ENCODE measurements around the gene DAZAP1. TPM values are rescaled to one million over a fixed set of nuclear protein-coding genes. Genes with fewer than 3 reads are reported as not detected.

Gene DAZAP1
- total RNA-seq, 2 experiments from 2014 or later, result 128 to 133 TPM

GRCh38 chr19:1422943-1423342 is 15.6 kb downstream of the DAZAP1 start:
- H3K9me3 ChIP-seq (ENCODE audit: control insufficient read depth in 1 of 2, insufficient read depth in 1 of 2, low read length in 2 of 2), result no peaks in the 10 kb centered on the region

GRCh38 chr19:1423436-1424191 is 16.2 kb downstream of the DAZAP1 start:
- CTCF ChIA-PET, result interaction anchor here (0.9 kb wide), 1 partner anchor 14 kb away, joined by 3 read pairs; the partner anchor contains the start of gene RPS15
- Mint-ChIP-seq H3K9me3 (no peaks in the 10 kb centered on the region), H3K36me3 (ENCODE audit: low read depth) (peaks cover 77% of the 10 kb centered on the region), H3K27me3 (no peaks in the 10 kb centered on the region), H3K4me3 (no peak overlapping the region), H3K27ac (no peak overlapping the region), H3K4me1 (ENCODE audit: low read depth) (peaks cover 4% of the 10 kb centered on the region)
- intact Hi-C loops (cut with DNase I, micrococcal nuclease), result no loop called here
- Histone ChIP-seq H3K4me3 (ENCODE audit: low read length) (no peak overlapping the region), H3K36me3 (ENCODE audit: insufficient read depth, low read length) (peaks cover 87% of the 10 kb centered on the region), H3K4me1 (ENCODE audit: insufficient read depth, low read length) (no peaks in the 10 kb centered on the region), H3K27ac (ENCODE audit: low read depth in 1 of 2, low read length in 2 of 2) (no peak overlapping the region), H3K27me3 (ENCODE audit: control insufficient read depth in 1 of 2, insufficient read depth in 2 of 2, low read length in 2 of 2) (no peaks in the 10 kb centered on the region), H3K9me3 (ENCODE audit: control insufficient read depth in 1 of 2, insufficient read depth in 1 of 2, low read length in 2 of 2) (no peaks in the 10 kb centered on the region)
- POLR2A ChIA-PET, result no interaction called here
- DNase-seq (no peak), ATAC-seq (ENCODE audit: poor library complexity) (no peak)
- TF ChIP-seq, protein P1, sequence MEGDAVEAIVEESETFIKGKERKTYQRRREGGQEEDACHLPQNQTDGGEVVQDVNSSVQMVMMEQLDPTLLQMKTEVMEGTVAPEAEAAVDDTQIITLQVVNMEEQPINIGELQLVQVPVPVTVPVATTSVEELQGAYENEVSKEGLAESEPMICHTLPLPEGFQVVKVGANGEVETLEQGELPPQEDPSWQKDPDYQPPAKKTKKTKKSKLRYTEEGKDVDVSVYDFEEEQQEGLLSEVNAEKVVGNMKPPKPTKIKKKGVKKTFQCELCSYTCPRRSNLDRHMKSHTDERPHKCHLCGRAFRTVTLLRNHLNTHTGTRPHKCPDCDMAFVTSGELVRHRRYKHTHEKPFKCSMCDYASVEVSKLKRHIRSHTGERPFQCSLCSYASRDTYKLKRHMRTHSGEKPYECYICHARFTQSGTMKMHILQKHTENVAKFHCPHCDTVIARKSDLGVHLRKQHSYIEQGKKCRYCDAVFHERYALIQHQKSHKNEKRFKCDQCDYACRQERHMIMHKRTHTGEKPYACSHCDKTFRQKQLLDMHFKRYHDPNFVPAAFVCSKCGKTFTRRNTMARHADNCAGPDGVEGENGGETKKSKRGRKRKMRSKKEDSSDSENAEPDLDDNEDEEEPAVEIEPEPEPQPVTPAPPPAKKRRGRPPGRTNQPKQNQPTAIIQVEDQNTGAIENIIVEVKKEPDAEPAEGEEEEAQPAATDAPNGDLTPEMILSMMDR (IDR thresholded peaks at IDR 0.05), result no peak

More at GRCh38 chr19:1422943-1423342, 15.6 kb downstream of the DAZAP1 start:
- H3K36me3 ChIP-seq (ENCODE audit: insufficient read depth, low read length), result peaks cover 91% of the 10 kb centered on the region
- H3K27me3 ChIP-seq (ENCODE audit: control insufficient read depth in 1 of 2, insufficient read depth in 2 of 2, low read length in 2 of 2), result no peaks in the 10 kb centered on the region
- POLR2A ChIA-PET, result no interaction called here
- ATAC-seq (ENCODE audit: poor library complexity) (no peak), DNase-seq (no peak)
- H3K27me3 Mint-ChIP-seq, result no peaks in the 10 kb centered on the region
- H3K4me3 Mint-ChIP-seq, result no peak overlapping the region
- TF ChIP-seq, protein P1 (IDR thresholded peaks at IDR 0.05), result no peak
- H3K4me1 ChIP-seq (ENCODE audit: insufficient read depth, low read length), result peaks cover under 1% of the 10 kb centered on the region
- no peak overlapping the region for H3K27ac ChIP-seq (ENCODE audit: low read depth in 1 of 2, low read length in 2 of 2)
- H3K4me1 Mint-ChIP-seq (ENCODE audit: low read depth), result peaks cover 4% of the 10 kb centered on the region
- H3K36me3 Mint-ChIP-seq (ENCODE audit: low read depth), result peaks cover 78% of the 10 kb centered on the region
- no peak overlapping the region for H3K27ac Mint-ChIP-seq
- CTCF ChIA-PET, result no interaction called here
- no peak overlapping the region for H3K4me3 ChIP-seq (ENCODE audit: low read length)
- no peaks in the 10 kb centered on the region for H3K9me3 Mint-ChIP-seq
- intact Hi-C loops (cut with DNase I, micrococcal nuclease), result no loop called here

GRCh38 chr19:1424192-1424955 is 17.0 kb downstream of the DAZAP1 start:
- POLR2A ChIA-PET, result no interaction called here
- CTCF ChIA-PET, result interaction anchor here (0.9 kb wide), 1 partner anchor 13 kb away, joined by 3 read pairs; the partner anchor contains the start of gene RPS15
- H3K27ac Mint-ChIP-seq, result no peak overlapping the region
- Histone ChIP-seq H3K27ac (ENCODE audit: low read depth in 1 of 2, low read length in 2 of 2) (no peak overlapping the region), H3K4me1 (ENCODE audit: insufficient read depth, low read length) (no peaks in the 10 kb centered on the region), H3K27me3 (ENCODE audit: control insufficient read depth in 1 of 2, insufficient read depth in 2 of 2, low read length in 2 of 2) (no peaks in the 10 kb centered on the region), H3K9me3 (ENCODE audit: control insufficient read depth in 1 of 2, insufficient read depth in 1 of 2, low read length in 2 of 2) (no peaks in the 10 kb centered on the region), H3K36me3 (ENCODE audit: insufficient read depth, low read length) (peaks cover 86% of the 10 kb centered on the region), H3K4me3 (ENCODE audit: low read length) (no peak overlapping the region)
- no peaks in the 10 kb centered on the region for H3K9me3 Mint-ChIP-seq
- H3K4me3 Mint-ChIP-seq, result no peak overlapping the region
- H3K27me3 Mint-ChIP-seq, result no peaks in the 10 kb centered on the region
- peaks cover 72% of the 10 kb centered on the region for H3K36me3 Mint-ChIP-seq (ENCODE audit: low read depth)
- TF ChIP-seq, protein P1 (IDR thresholded peaks at IDR 0.05), result no peak
- ATAC-seq (ENCODE audit: poor library complexity) (no peak), DNase-seq (no peak)
- H3K4me1 Mint-ChIP-seq (ENCODE audit: low read depth), result peaks cover 4% of the 10 kb centered on the region
- intact Hi-C loops (cut with DNase I, micrococcal nuclease), result no loop called here

Measured in CD4-positive, alpha-beta T cell (primary cell).